Mesenchymal stem cell (in vitro differentiated cells and primary cell): Measurements from ENCODE around the gene ARVCF.

Experiments
- DNase-seq: peaks from one replicate; pipeline ENCODE4 v3.0.0-alpha.2; 2013
- H2AFZ ChIP-seq: one replicate; pipeline ENCODE4 v1.6.1; 2013; ENCODE audit warnings: low read depth, mild to moderate bottlenecking, control low read depth, inconsistent platforms, low read length, moderate library complexity
- H2AK5ac ChIP-seq: 2 replicates; pipeline ENCODE4 v1.6.1; 2013; ENCODE audit warnings: low read length, moderate library complexity, mild to moderate bottlenecking, inconsistent platforms; ENCODE audit not compliant: severe bottlenecking
- H2BK120ac ChIP-seq: one replicate; pipeline ENCODE4 v1.6.1; 2013; ENCODE audit warnings: low read depth, mild to moderate bottlenecking, inconsistent platforms, low read length, moderate library complexity
- H2BK12ac ChIP-seq, 2 experiments: one replicate each; pipeline ENCODE4 v1.6.1; 2013; ENCODE audit warnings: inconsistent platforms in 2 of 2, low read length in 2 of 2, mild to moderate bottlenecking in 2 of 2, moderate library complexity in 2 of 2, control low read depth in 1 of 2
- H2BK15ac ChIP-seq: one replicate; pipeline ENCODE4 v1.6.1; 2013; ENCODE audit warnings: mild to moderate bottlenecking, low read depth, inconsistent platforms; ENCODE audit not compliant: poor library complexity, severe bottlenecking
- H2BK5ac ChIP-seq: 2 replicates; pipeline ENCODE4 v1.6.1; 2013; ENCODE audit warnings: low read depth, mild to moderate bottlenecking, low read length, control low read depth, inconsistent platforms; ENCODE audit not compliant: poor library complexity, severe bottlenecking
- H3K14ac ChIP-seq, 2 experiments: one replicate each; pipeline ENCODE4 v1.6.1; 2013; ENCODE audit warnings: inconsistent platforms in 2 of 2, low read length in 2 of 2, control low read depth in 1 of 2, mild to moderate bottlenecking in 1 of 2, moderate library complexity in 1 of 2
- H3K18ac ChIP-seq, 2 experiments: one replicate each; pipeline ENCODE4 v1.6.1; 2013; ENCODE audit warnings: inconsistent platforms in 2 of 2, low read length in 2 of 2, control low read depth in 1 of 2, low read depth in 1 of 2, mild to moderate bottlenecking in 1 of 2
- H3K23ac ChIP-seq, 2 experiments: one replicate each; pipeline ENCODE4 v1.6.1; 2013; ENCODE audit warnings: inconsistent platforms in 2 of 2, low read length in 2 of 2, mild to moderate bottlenecking in 2 of 2, moderate library complexity in 2 of 2, control low read depth in 1 of 2
- H3K27ac ChIP-seq: 2 replicates; pipeline ENCODE4 v1.5.1; 2013; ENCODE audit warnings: mild to moderate bottlenecking, moderate library complexity, low read length, control low read depth, inconsistent platforms; ENCODE audit not compliant: poor library complexity, severe bottlenecking
- H3K27me3 ChIP-seq, 2 experiments: 2 replicates each; pipeline versions ENCODE4 v1.6.1 to v1.7.0; 2013; ENCODE audit warnings: low read length in 2 of 2, mild to moderate bottlenecking in 2 of 2, moderate library complexity in 2 of 2, control low read depth in 1 of 2, inconsistent platforms in 1 of 2; ENCODE audit not compliant: control insufficient read depth in 1 of 2, insufficient read depth in 1 of 2
- H3K36me3 ChIP-seq, 2 experiments: 2 replicates each; pipeline versions ENCODE4 v1.6.1 to v1.7.0; 2013; ENCODE audit warnings: low read length in 2 of 2, control low read depth in 1 of 2, inconsistent platforms in 1 of 2, low read depth in 1 of 2, mild to moderate bottlenecking in 1 of 2; ENCODE audit not compliant: insufficient read depth in 2 of 2, control insufficient read depth in 1 of 2
- H3K4ac ChIP-seq, 2 experiments: one replicate each; pipeline ENCODE4 v1.6.1; 2013; ENCODE audit warnings: inconsistent platforms in 2 of 2, low read length in 2 of 2, mild to moderate bottlenecking in 2 of 2, moderate library complexity in 2 of 2, control low read depth in 1 of 2, low read depth in 1 of 2
- H3K4me1 ChIP-seq: 2 replicates; pipeline ENCODE4 v1.6.1; 2013; ENCODE audit warnings: low read depth, low read length, control low read depth; ENCODE audit not compliant: control insufficient read depth, insufficient read depth
- H3K4me2 ChIP-seq: 2 replicates; pipeline ENCODE4 v1.6.1; 2013; ENCODE audit warnings: low read length, mild to moderate bottlenecking, inconsistent platforms; ENCODE audit not compliant: poor library complexity, severe bottlenecking
- H3K4me3 ChIP-seq, 2 experiments: 2 replicates each; pipeline versions ENCODE4 v1.5.1 to v1.7.0; 2013; ENCODE audit warnings: low read length in 2 of 2, mild to moderate bottlenecking in 2 of 2, control low read depth in 1 of 2, low read depth in 1 of 2; ENCODE audit not compliant: insufficient read depth in 1 of 2
- H3K79me1 ChIP-seq: replicated peaks from 2 replicates; pipeline ENCODE4 v1.6.1; 2013; ENCODE audit warnings: mild to moderate bottlenecking, control low read depth, low read length, inconsistent platforms; ENCODE audit not compliant: poor library complexity, severe bottlenecking
- H3K9ac ChIP-seq: 2 replicates; pipeline ENCODE4 v1.7.0; 2013; ENCODE audit warnings: mild to moderate bottlenecking, low read length, moderate library complexity
- H3K9me3 ChIP-seq: 2 replicates; pipeline ENCODE4 v1.7.0; 2013; ENCODE audit warnings: mild to moderate bottlenecking, low read length; ENCODE audit not compliant: control insufficient read depth
- H4K8ac ChIP-seq: one replicate; pipeline ENCODE4 v1.6.1; 2013; ENCODE audit warnings: inconsistent platforms, mild to moderate bottlenecking, low read length, moderate library complexity
- H4K91ac ChIP-seq: one replicate; pipeline ENCODE4 v1.6.1; 2013; ENCODE audit warnings: mild to moderate bottlenecking, low read length, inconsistent platforms
- WGBS: methylation state at CpG from one replicate; pipeline ENCODE4 v1.1.7; 2013; ENCODE audit warnings: mixed read lengths; 5-methylcytosine and 5-hydroxymethylcytosine counted together

Gene ARVCF

DNA sequence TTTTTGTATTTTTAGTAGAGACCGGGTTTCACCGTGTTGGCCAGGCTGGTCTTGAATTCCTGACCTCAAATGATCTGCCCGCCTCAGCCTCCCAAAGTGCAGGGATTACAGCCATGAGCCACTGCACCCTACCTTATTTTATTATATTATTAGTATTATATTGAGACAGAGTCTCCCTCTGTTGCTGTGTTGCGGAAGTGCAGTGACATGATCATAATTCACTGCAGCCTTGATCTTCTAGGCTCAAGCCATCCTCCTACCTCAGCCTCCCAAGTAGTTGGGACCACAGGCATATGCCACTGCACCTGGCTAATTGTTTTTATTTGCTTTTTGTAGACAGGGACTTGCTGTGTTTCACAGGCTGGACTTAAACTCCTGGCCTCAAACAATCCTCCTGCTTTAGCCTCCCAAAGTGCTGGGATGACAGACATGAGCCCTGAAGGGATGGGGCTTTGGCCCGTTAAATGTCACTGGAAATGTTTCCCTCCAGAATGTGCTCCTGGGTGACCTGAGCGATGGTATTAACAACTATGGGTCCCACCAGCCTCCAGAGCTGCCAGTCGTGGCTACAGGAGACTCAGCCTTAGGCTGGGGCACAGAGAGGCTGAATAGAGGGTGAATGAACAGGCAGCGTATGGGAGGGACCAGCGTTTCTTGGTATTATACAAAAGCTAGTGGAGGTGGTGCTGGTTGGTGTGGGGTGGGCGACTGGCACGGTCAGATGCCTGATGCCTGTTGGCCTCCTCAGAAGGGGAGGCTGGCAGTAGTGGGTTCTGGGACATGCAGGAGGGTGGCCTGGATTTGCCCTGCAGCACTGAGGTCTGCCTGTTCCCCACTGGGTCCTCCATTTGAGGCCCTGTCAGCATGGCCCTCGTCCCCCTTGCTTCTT, 11.6 kb upstream of the ARVCF start:
- WGBS = 88% methylated on average over 9 of the region's 12 CpGs
- no peak overlapping the region for H3K4ac ChIP-seq
- H3K18ac ChIP-seq = no peak overlapping the region
- no peak overlapping the region for H2AK5ac ChIP-seq
- no peak overlapping the region for H4K91ac ChIP-seq
- H3K27me3 ChIP-seq = no peaks in the 10 kb centered on the region
- H3K9ac ChIP-seq = no peak overlapping the region
- H3K27ac ChIP-seq = no peak overlapping the region
- no peak overlapping the region for H3K14ac ChIP-seq
- H3K4me1 ChIP-seq = peaks cover 5% of the 10 kb centered on the region
- no peak overlapping the region for H3K4me3 ChIP-seq
- H3K4me2 ChIP-seq = no peak overlapping the region
- no peaks in the 10 kb centered on the region for H3K9me3 ChIP-seq
- no peak overlapping the region for H2BK15ac ChIP-seq
- no peak overlapping the region for H2BK5ac ChIP-seq
- H2BK12ac ChIP-seq = no peak overlapping the region
- H3K36me3 ChIP-seq = peaks cover 20 to 58% of the 10 kb centered on the region in 2 experiments
- peaks cover 57% of the 10 kb centered on the region for H3K79me1 ChIP-seq
- peak; percentile 23 for DNase-seq
- no peak overlapping the region for H2AFZ ChIP-seq
- no peak overlapping the region for H2BK120ac ChIP-seq
- no peak overlapping the region for H3K23ac ChIP-seq
- H4K8ac ChIP-seq = no peak overlapping the region

DNA sequence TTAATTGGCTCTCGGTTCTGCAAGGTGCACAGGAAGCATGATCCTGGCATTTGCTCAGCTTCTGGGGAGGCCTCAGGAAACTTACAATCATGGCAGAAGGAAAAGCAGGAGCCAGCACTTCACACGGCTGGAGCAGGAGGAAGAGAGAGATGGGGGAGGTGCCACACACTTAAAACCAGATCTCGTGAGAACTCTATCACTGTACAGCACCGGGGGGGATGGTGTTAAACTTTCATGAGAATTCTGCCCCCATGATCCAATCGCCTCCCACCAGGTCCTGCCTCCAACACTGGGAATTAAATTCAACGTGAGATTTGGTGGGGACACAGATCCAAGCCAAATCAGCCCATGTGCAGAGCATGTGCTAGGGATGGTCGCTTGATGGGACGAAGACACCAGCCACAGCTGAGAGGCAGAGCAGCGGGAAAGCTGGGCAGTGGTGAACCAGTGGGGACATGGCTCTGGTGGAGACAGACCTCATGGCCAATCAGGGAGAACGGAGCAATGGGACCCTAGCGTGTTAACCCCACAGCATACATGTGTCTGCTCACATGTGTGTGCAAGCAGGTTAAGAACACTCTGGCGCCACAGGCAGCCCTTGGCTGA, 10.5 kb upstream of the ARVCF start:
- no peak overlapping the region for H2BK5ac ChIP-seq
- H2BK15ac ChIP-seq = no peak overlapping the region
- WGBS = 84% methylated on average over 12 of the region's 12 CpGs
- no peak overlapping the region for H3K23ac ChIP-seq
- no peaks in the 10 kb centered on the region for H3K9me3 ChIP-seq
- peaks cover 60% of the 10 kb centered on the region for H3K79me1 ChIP-seq
- H3K27ac ChIP-seq = no peak overlapping the region
- no peak for DNase-seq
- H2BK120ac ChIP-seq = no peak overlapping the region
- no peak overlapping the region for H2BK12ac ChIP-seq
- peaks cover 9% of the 10 kb centered on the region for H3K4me1 ChIP-seq
- no peak overlapping the region for H3K4ac ChIP-seq
- no peak overlapping the region for H2AK5ac ChIP-seq
- H3K4me2 ChIP-seq = no peak overlapping the region
- no peak overlapping the region for H2AFZ ChIP-seq
- H3K14ac ChIP-seq = no peak overlapping the region
- no peak overlapping the region for H4K91ac ChIP-seq
- H4K8ac ChIP-seq = no peak overlapping the region
- no peak overlapping the region for H3K4me3 ChIP-seq
- H3K27me3 ChIP-seq = no peaks in the 10 kb centered on the region
- H3K18ac ChIP-seq = no peak overlapping the region
- H3K36me3 ChIP-seq = peaks cover 14 to 54% of the 10 kb centered on the region in 2 experiments
- H3K9ac ChIP-seq = no peak overlapping the region

DNA sequence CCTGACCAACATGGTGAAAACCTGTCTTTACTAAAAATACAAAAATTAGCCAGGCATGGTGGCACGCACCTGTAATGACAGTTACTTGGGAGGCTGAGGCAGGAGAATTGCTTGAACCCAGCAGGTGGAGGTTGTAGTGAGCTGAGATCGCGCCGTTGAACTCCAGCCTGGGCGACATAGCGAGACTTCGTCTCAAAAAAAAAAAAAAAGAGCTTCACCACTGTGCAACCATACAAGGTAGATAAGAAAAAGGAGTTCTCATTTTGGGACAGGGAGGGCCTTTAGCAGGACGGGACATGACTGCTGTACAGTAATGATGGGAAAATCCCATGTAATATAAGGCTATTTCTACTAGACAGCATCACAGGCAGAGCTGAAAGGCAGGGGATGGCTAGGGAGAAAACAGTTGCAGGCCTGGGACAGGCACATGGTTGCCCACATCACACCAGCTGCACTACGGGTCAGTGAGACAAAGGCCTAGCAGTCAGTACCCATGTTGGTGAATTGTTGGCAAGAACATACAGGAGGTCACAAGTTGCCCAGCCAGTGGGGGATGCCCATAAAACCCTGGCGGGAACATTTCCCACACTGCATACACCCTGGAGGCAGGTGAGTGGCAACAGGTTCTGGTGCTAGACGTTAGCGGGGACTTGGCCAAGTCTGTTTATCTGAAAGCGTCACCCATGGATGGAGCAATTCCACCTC, 9.7 kb upstream of the ARVCF start:
- peaks cover 7 to 46% of the 10 kb centered on the region in 2 experiments for H3K36me3 ChIP-seq
- no peak overlapping the region for H3K18ac ChIP-seq
- H4K8ac ChIP-seq = no peak overlapping the region
- H3K4me3 ChIP-seq = no peak overlapping the region
- H3K14ac ChIP-seq = no peak overlapping the region
- no peak overlapping the region for H2BK12ac ChIP-seq
- no peak overlapping the region for H2BK5ac ChIP-seq
- H2AFZ ChIP-seq = no peak overlapping the region
- peaks cover 53% of the 10 kb centered on the region for H3K79me1 ChIP-seq
- no peaks in the 10 kb centered on the region for H3K9me3 ChIP-seq
- no peak overlapping the region for H3K9ac ChIP-seq
- H2AK5ac ChIP-seq = no peak overlapping the region
- no peak overlapping the region for H3K4ac ChIP-seq
- H3K27me3 ChIP-seq = no peaks in the 10 kb centered on the region
- H3K4me2 ChIP-seq = no peak overlapping the region
- over 99% methylated on average over 7 of the region's 13 CpGs for WGBS
- DNase-seq = no peak
- H2BK120ac ChIP-seq = no peak overlapping the region
- H4K91ac ChIP-seq = no peak overlapping the region
- H3K23ac ChIP-seq = no peak overlapping the region
- H3K27ac ChIP-seq = no peak overlapping the region
- no peak overlapping the region for H2BK15ac ChIP-seq
- peaks cover 17% of the 10 kb centered on the region for H3K4me1 ChIP-seq
